SH-SY5Y (cell line): ENCODE results near the gene ADAM15.

Experiments
- GATA2 ChIP-seq: IDR thresholded peaks from 2 replicates; pipeline ENCODE4 v1.6.1; 2011; ENCODE audit warnings: mild to moderate bottlenecking, low read depth, low read length
- GATA3 ChIP-seq: IDR thresholded peaks from 2 replicates; pipeline ENCODE4 v1.6.1; 2011; ENCODE audit warnings: low read depth, mild to moderate bottlenecking, low read length, moderate library complexity

GRCh38 chr1:155014709-155015508, 36.2 kb upstream of the ADAM15 start:
- TF ChIP-seq GATA2, result no peak
- no peak for TF ChIP-seq GATA3
